ENCODE data around the gene HTR4. TPM values are rescaled to one million over a fixed set of nuclear protein-coding genes. Genes with fewer than 3 reads are reported as not detected.

Gene HTR4
- total RNA-seq, 1 donor from 2014 or later: 0.27 TPM

GRCh38 chr5:148492351-148492750, 162.0 kb downstream of the HTR4 start:
- Mint-ChIP-seq H3K4me1 (no peaks in the 10 kb centered on the region), H3K27me3 (ENCODE audit: low read depth) (peaks cover 27% of the 10 kb centered on the region), H3K36me3 (no peaks in the 10 kb centered on the region), H3K27ac (no peak overlapping the region), H3K9me3 (no peaks in the 10 kb centered on the region), H3K4me3 (no peak overlapping the region)
- no peak for DNase-seq (ENCODE audit: low spot score in 2 of 2, unreplicated experiment in 2 of 2)
- TF ChIP-seq, protein P1, sequence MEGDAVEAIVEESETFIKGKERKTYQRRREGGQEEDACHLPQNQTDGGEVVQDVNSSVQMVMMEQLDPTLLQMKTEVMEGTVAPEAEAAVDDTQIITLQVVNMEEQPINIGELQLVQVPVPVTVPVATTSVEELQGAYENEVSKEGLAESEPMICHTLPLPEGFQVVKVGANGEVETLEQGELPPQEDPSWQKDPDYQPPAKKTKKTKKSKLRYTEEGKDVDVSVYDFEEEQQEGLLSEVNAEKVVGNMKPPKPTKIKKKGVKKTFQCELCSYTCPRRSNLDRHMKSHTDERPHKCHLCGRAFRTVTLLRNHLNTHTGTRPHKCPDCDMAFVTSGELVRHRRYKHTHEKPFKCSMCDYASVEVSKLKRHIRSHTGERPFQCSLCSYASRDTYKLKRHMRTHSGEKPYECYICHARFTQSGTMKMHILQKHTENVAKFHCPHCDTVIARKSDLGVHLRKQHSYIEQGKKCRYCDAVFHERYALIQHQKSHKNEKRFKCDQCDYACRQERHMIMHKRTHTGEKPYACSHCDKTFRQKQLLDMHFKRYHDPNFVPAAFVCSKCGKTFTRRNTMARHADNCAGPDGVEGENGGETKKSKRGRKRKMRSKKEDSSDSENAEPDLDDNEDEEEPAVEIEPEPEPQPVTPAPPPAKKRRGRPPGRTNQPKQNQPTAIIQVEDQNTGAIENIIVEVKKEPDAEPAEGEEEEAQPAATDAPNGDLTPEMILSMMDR (IDR thresholded peaks at IDR 0.05; ENCODE audit: unreplicated experiment): no peak

DNA sequence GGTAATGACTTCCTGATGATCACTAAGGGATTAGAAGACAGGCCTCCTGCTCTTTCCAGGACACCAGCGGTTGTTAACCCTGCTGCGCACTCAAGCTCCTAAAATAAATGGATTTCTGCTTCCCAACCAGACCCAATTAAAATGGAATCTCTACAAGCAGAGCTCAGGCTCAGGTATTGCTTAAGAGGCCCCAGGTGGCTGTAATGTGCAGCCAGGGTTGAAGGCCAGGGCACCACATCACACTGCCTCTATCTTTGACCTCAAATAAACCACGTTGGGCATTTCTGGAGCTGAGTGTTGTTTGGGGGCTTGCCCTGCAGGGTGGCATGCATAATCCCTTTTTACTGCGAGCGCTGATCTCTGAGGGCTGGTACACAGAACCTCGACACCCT, 162.5 kb downstream of the HTR4 start:
- no peak overlapping the region for H3K27ac Mint-ChIP-seq
- H3K9me3 Mint-ChIP-seq: no peaks in the 10 kb centered on the region
- no peaks in the 10 kb centered on the region for H3K36me3 Mint-ChIP-seq
- DNase-seq (ENCODE audit: low spot score in 2 of 2, unreplicated experiment in 2 of 2): no peak
- H3K27me3 Mint-ChIP-seq (ENCODE audit: low read depth): peaks cover 32% of the 10 kb centered on the region
- TF ChIP-seq, protein P1 (IDR thresholded peaks at IDR 0.05; ENCODE audit: unreplicated experiment): no peak
- H3K4me1 Mint-ChIP-seq: no peaks in the 10 kb centered on the region
- H3K4me3 Mint-ChIP-seq: no peak overlapping the region

GRCh38 chr5:148491015-148491792, 163.1 kb downstream of the HTR4 start:
- TF ChIP-seq, protein P1 (IDR thresholded peaks at IDR 0.05; ENCODE audit: unreplicated experiment): no peak
- H3K27me3 Mint-ChIP-seq (ENCODE audit: low read depth): peaks cover 36% of the 10 kb centered on the region
- H3K36me3 Mint-ChIP-seq: no peaks in the 10 kb centered on the region
- H3K27ac Mint-ChIP-seq: no peak overlapping the region
- H3K9me3 Mint-ChIP-seq: no peaks in the 10 kb centered on the region
- no peak for DNase-seq (ENCODE audit: low spot score in 2 of 2, unreplicated experiment in 2 of 2)
- H3K4me1 Mint-ChIP-seq: no peaks in the 10 kb centered on the region
- H3K4me3 Mint-ChIP-seq: no peak overlapping the region

- Mint-ChIP-seq H3K27me3 (ENCODE audit: low read depth) (peaks cover 41% of the 10 kb centered on the region), H3K4me1 (peaks cover 5% of the 10 kb centered on the region), H3K36me3 (no peaks in the 10 kb centered on the region), H3K4me3 (no peak overlapping the region), H3K27ac (no peak overlapping the region), H3K9me3 (no peaks in the 10 kb centered on the region)
- TF ChIP-seq, protein P1 (IDR thresholded peaks at IDR 0.05; ENCODE audit: unreplicated experiment): no peak
- DNase-seq (ENCODE audit: low spot score in 2 of 2, unreplicated experiment in 2 of 2): no peak
These were observed 165.6 kb downstream of the HTR4 start for GRCh38 chr5:148488757-148489156.

GRCh38 chr5:148486456-148486855, 167.9 kb downstream of the HTR4 start:
- Mint-ChIP-seq H3K4me3 (no peak overlapping the region), H3K4me1 (peaks cover 5% of the 10 kb centered on the region), H3K27me3 (ENCODE audit: low read depth) (peaks cover 53% of the 10 kb centered on the region), H3K36me3 (no peaks in the 10 kb centered on the region), H3K27ac (no peak overlapping the region), H3K9me3 (no peaks in the 10 kb centered on the region)
- TF ChIP-seq, protein P1 (IDR thresholded peaks at IDR 0.05; ENCODE audit: unreplicated experiment): no peak
- no peak for DNase-seq (ENCODE audit: low spot score in 2 of 2, unreplicated experiment in 2 of 2)
